GM12878 (cell line): Measurements from ENCODE around the gene RUNDC1. TPM values are rescaled to one million over a fixed set of nuclear protein-coding genes. Genes with fewer than 3 reads are reported as not detected.

Source experiments
- ATAC-seq: fragments of 200-7000 bp; cut with Tn5 transposase; 3 replicates; pipeline ENCODE4 v1.9.1; 2020; ENCODE audit warnings: mild to moderate bottlenecking, moderate library complexity
- BruUV-seq: library from RNA; stranded (reverse); fragments of 400-500 nt; replicated peaks from 2 replicates; lab custom pipeline; 2021; lab: Mats Ljungman, UMichigan
- CTCF ChIA-PET: fragments of 300-600 bp; sonication (Branson Sonifier 250); formaldehyde crosslinking; extraction: SDS; loops from one replicate; lab custom pipeline; 2021; ENCODE audit warnings: inconsistent platforms; lab: Yijun Ruan, JAX
- POLR2A ChIA-PET: fragments of 350-600 bp; formaldehyde crosslinking; extraction: SDS; loops from one replicate; lab custom pipeline; 2021; ENCODE audit warnings: inconsistent platforms; lab: Charles Lee
- RAD21 ChIA-PET: fragments of 300-600 bp; sonication (Branson Sonifier 250); formaldehyde crosslinking; loops from one replicate; lab custom pipeline; 2023; ENCODE audit warnings: antibody characterized with exemption; ENCODE audit not compliant: unreplicated experiment; lab: Charles Lee
- SMC1A ChIA-PET: fragments of 300-600 bp; sonication (Branson Sonifier 250); formaldehyde crosslinking; loops from one replicate; lab custom pipeline; 2023; ENCODE audit not compliant: unreplicated experiment, uncharacterized antibody; lab: Charles Lee
- DNase-seq: peaks from one replicate; pipeline ENCODE4 v3.0.0-alpha.2; 2011; ENCODE audit warnings: low read depth, low spot score
- FAIRE-seq: peaks from 3 replicates; lab custom pipeline; 2011; peaks lifted over from hg19 to GRCh38; lab: Jason Lieb, UNC
- H2AFZ ChIP-seq: 2 replicates; pipeline ENCODE4 v1.6.0; 2011; ENCODE audit warnings: low read depth, low read length, control low read depth; ENCODE audit not compliant: control insufficient read depth
- H3K27ac ChIP-seq: 2 replicates; pipeline ENCODE4 v1.5.1; 2011; ENCODE audit warnings: control low read depth; ENCODE audit not compliant: control insufficient read depth, insufficient read depth
- H3K27me3 ChIP-seq, 2 experiments: replicated peaks in 1 of 2; 2 replicates each; pipeline versions ENCODE4 v1.6.0 to v1.6.1; 2011; ENCODE audit warnings: low read length in 1 of 2; ENCODE audit not compliant: control insufficient read depth in 2 of 2, insufficient read depth in 2 of 2
- H3K36me3 ChIP-seq, 2 experiments: 2 replicates each; pipeline ENCODE4 v1.5.1; 2011; ENCODE audit warnings: low read length in 1 of 2; ENCODE audit not compliant: control insufficient read depth in 2 of 2, insufficient read depth in 2 of 2
- H3K4me1 ChIP-seq: 2 replicates; pipeline ENCODE4 v1.6.1; 2011; ENCODE audit warnings: mild to moderate bottlenecking, low read length, moderate library complexity, mixed read lengths; ENCODE audit not compliant: control insufficient read depth, insufficient read depth
- H3K4me2 ChIP-seq: 2 replicates; pipeline ENCODE4 v1.6.0; 2011; ENCODE audit warnings: control low read depth; ENCODE audit not compliant: control insufficient read depth, insufficient read depth
- H3K4me3 ChIP-seq: fragments of 200-600 bp; sonication (generic); 2 replicates; pipeline ENCODE4 v1.5.1; 2016
- H3K79me2 ChIP-seq: 2 replicates; pipeline ENCODE4 v1.6.0; 2011; ENCODE audit warnings: low read length; ENCODE audit not compliant: control insufficient read depth, insufficient read depth
- H3K9ac ChIP-seq: 2 replicates; pipeline ENCODE4 v1.8.0; 2011; ENCODE audit warnings: low read length, control low read depth, mixed read lengths; ENCODE audit not compliant: control insufficient read depth, insufficient read depth
- H3K9me3 ChIP-seq: replicated peaks from 3 replicates; pipeline ENCODE4 v1.5.1; 2011; ENCODE audit warnings: mild to moderate bottlenecking, low read length; ENCODE audit not compliant: control insufficient read depth, insufficient read depth
- H4K20me1 ChIP-seq: 2 replicates; pipeline ENCODE4 v1.6.0; 2011; ENCODE audit not compliant: control insufficient read depth, insufficient read depth
- ASH2L ChIP-seq: fragments of 300-600, 200-600 bp; sonication (generic); IDR thresholded peaks from 2 replicates; pipeline ENCODE4 v1.6.1; 2017; ENCODE audit warnings: low read depth, mild to moderate bottlenecking, borderline replicate concordance
- BRCA1 ChIP-seq: IDR thresholded peaks from 2 replicates; pipeline ENCODE4 v1.6.1; 2011; ENCODE audit warnings: low read depth, low read length, improper control_type of control experiment
- CBX5 ChIP-seq: sonication (generic); IDR thresholded peaks from 2 replicates; pipeline ENCODE4 v1.6.1; 2016; ENCODE audit warnings: low read depth, moderate library complexity, mild to moderate bottlenecking, inconsistent platforms
- CREB1 ChIP-seq: IDR thresholded peaks from 2 replicates; pipeline ENCODE4 v1.6.1; 2012; ENCODE audit warnings: low read depth, mild to moderate bottlenecking, inconsistent platforms
- CREM ChIP-seq: IDR thresholded peaks from 2 replicates; pipeline ENCODE4 v1.6.1; 2014; ENCODE audit warnings: antibody characterized with exemption, low read depth
- ETV6 ChIP-seq, 2 experiments: fragments of 450-650 bp in 1 of 2; IDR thresholded peaks in 1 of 2; conservative IDR thresholded peaks in 1 of 2; 2 replicates each; pipeline ENCODE4 v1.6.1; 2014; ENCODE audit warnings: antibody characterized with exemption in 1 of 2, borderline replicate concordance in 1 of 2, low read depth in 1 of 2, mild to moderate bottlenecking in 1 of 2, moderate library complexity in 1 of 2
- GABPA ChIP-seq: IDR thresholded peaks from 2 replicates; pipeline ENCODE4 v1.6.1; 2014; ENCODE audit warnings: antibody characterized with exemption, low read depth, mild to moderate bottlenecking, inconsistent platforms
- HCFC1 ChIP-seq: fragments of 150-350 bp; IDR thresholded peaks from 2 replicates; pipeline ENCODE4 v1.6.1; 2014; ENCODE audit warnings: low read length
- MEF2A ChIP-seq: IDR thresholded peaks from 2 replicates; pipeline ENCODE4 v1.6.1; 2011; ENCODE audit warnings: low read depth, mild to moderate bottlenecking, low read length, moderate library complexity; ENCODE audit not compliant: insufficient read depth
- MXI1 ChIP-seq: fragments of 150-350 bp; IDR thresholded peaks from 2 replicates; pipeline ENCODE4 v1.6.1; 2011; ENCODE audit warnings: low read depth, mild to moderate bottlenecking, inconsistent platforms, low read length, improper control_type of control experiment
- POLR2A ChIP-seq: IDR thresholded peaks from 2 replicates; pipeline ENCODE4 v1.6.1; 2011; ENCODE audit warnings: low read depth, mild to moderate bottlenecking, low read length
- POU2F2 ChIP-seq: IDR thresholded peaks from 3 replicates; pipeline ENCODE4 v1.6.1; 2011; ENCODE audit warnings: low read depth, mild to moderate bottlenecking, low read length, borderline replicate concordance
- RB1 ChIP-seq: fragments of 450-650 bp; formaldehyde crosslinking; IDR thresholded peaks from 2 replicates; pipeline ENCODE4 v1.6.1; 2017; ENCODE audit warnings: mild to moderate bottlenecking, borderline replicate concordance
- SUZ12 ChIP-seq: fragments of 200-600 bp; sonication (generic); IDR thresholded peaks from one replicate; pipeline ENCODE4 v1.6.1; 2018; ENCODE audit warnings: antibody characterized with exemption, mild to moderate bottlenecking; ENCODE audit not compliant: unreplicated experiment
- YY1 ChIP-seq: IDR thresholded peaks from 2 replicates; pipeline ENCODE4 v1.6.1; 2011; ENCODE audit warnings: low read depth, mild to moderate bottlenecking, low read length
- WGBS: methylation state at CpG from one replicate; pipeline ENCODE4 v1.1.6; 2016; ENCODE audit warnings: low lambda C conversion rate; ENCODE audit not compliant: insufficient replicate concordance, insufficient coverage; ENCODE audit errors: missing lambda C conversion rate; 5-methylcytosine and 5-hydroxymethylcytosine counted together
- in situ Hi-C: fragments of 300-500 bp; cut with MboI; formaldehyde crosslinking; loops from 9 replicates; pipeline ENCODE4 v1.14.3; 2018; ENCODE audit warnings: mixed read lengths
- intact Hi-C: fragments of 100-400 bp; cut with micrococcal nuclease; formaldehyde crosslinking; loops from one replicate; pipeline ENCODE4 v1.14.2; 2022; ENCODE audit not compliant: unreplicated experiment
- polyA plus RNA-seq, 11 experiments: library from polyadenylated mRNA; depleted of rRNA in 4 of 11; unstranded in 6 of 11; stranded (reverse) in 5 of 11; fragments of >200 nt; fragmentation: Nextera tagmentation in 4 of 11; fragmentation: Illumina TruSeq in 1 of 11; extraction: Ambion mirVana in 4 of 11; extraction: Trizol in 1 of 11; gene quantifications; 1 replicate in 1 of 11; 2 replicates in 10 of 11; pipeline versions ENCODE4 v1.2.1 to v1.2.3, GENCODE V29; 2011 to 2016; ENCODE audit warnings: inconsistent platforms in 2 of 11, missing spikeins in 2 of 11, low read depth in 1 of 11
- total RNA-seq, 4 experiments: library from RNA; depleted of rRNA in 3 of 4; stranded (reverse); fragments of >200 nt in 3 of 4; fragmentation: Illumina TruSeq in 1 of 4; extraction: Trizol in 1 of 4; gene quantifications; 2 replicates each; pipeline versions ENCODE4 v1.2.1 to v1.2.3, GENCODE V29; 2013 to 2021
- TF ChIP-seq, protein P1 (sequence below): fragments of 150-350 bp; IDR thresholded peaks from 2 replicates; pipeline ENCODE4 v1.6.1; 2014; ENCODE audit warnings: mild to moderate bottlenecking, low read depth, low read length
- TF ChIP-seq, protein P2 (sequence below): IDR thresholded peaks from 2 replicates; pipeline ENCODE4 v1.6.1; 2011; ENCODE audit warnings: borderline replicate concordance, low read depth, mild to moderate bottlenecking, moderate library complexity, low read length; ENCODE audit not compliant: insufficient read depth, poor library complexity, severe bottlenecking
- TF ChIP-seq, protein P3 (sequence below): IDR thresholded peaks from 2 replicates; pipeline ENCODE4 v1.6.1; 2012; ENCODE audit warnings: low read depth, low read length, improper control_type of control experiment

RUNDC1 gene
- total and polyA plus RNA-seq, 10 of the 15 experiments (the other 5 are each of a cell fraction or from before 2014, with no cell fraction given): 2.9 to 15.6 (median 8.2) TPM

DNA sequence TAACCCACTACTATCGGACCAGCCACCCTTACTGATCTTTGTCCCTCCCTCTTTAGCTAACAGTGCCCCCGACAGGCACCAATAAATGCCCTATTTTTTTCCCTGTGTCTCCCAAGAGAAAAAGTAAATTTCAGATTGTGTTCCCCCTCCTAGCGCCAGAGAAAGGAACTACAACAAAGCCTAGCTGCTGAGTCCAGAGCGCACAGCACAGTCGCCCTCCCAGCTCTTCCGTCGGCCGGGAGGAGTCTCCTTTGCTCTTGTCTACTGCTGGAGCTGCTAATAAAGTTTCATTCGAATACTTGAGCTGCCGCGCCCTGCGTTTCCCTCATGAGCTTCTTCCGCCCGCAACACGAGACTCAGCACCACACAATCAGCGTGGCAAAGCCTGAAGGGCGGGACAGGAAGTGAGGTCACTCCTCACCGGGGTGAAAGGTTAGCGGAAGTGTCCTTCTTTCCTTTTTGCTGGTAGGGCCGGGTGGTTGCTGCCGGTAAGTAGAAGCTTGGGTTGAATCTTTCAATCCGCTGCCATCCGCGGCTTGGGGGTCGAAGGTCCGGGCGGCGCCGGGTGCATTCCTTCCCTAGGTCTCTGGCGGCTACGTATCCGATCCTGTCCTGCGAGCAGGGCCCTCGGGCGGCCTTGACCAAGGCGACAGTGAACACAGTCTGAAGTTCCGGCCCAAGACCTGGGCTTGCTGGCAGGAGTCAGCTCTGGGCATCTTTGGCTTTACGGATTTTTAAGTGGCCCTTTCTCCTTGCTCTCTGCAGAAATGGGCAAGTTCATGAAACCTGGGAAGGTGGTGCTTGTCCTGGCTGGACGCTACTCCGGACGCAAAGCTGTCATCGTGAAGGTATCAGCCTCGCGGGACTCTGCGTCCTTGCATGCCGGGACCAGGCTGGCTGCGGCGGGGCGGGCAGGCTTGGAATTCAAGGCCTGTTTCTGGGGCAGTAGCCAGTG is 17.9 kb downstream of the RUNDC1 start, which contains the start of gene RPL27:
TSS of gene RPL27 (plus strand) at position 436 of the 955 bp plus-strand sequence. CDS start at position 768, 332 bp downstream.
- H3K4me2 ChIP-seq: peak within 1 kb of the TSS; percentile 73
- 1% methylated on average over 49 of the region's 49 CpGs for WGBS
- no peaks in the 10 kb centered on the region for H3K9me3 ChIP-seq
- peak within 1 kb of the TSS; percentile 95 for H3K4me3 ChIP-seq
- H4K20me1 ChIP-seq: no peaks in the 10 kb centered on the region
- FAIRE-seq (peak; percentile 100), DNase-seq (peak; percentile 100), ATAC-seq (peak; percentile 97)
- in situ Hi-C loops (no loop called here), intact Hi-C loops (loop anchor here (1.0 to 10.0 kb wide), 3 partner anchors 17 to 153 kb away; partner anchors contain the start of genes AARSD1 and AOC2)
- POLR2A ChIA-PET: interaction anchor here (0.5 to 2.6 kb wide), 23 partner anchors 9 to 1054 kb away, joined by 3 to 21 read pairs (median 3); partner anchors contain the start of genes AARSD1, BECN1, BRCA1 and DHX8
- H3K79me2 ChIP-seq: peaks cover 26% of the 10 kb centered on the region
- CTCF ChIA-PET: interaction anchor here (0.5 to 4.8 kb wide), 48 partner anchors 9 to 804 kb away, joined by 3 to 66 read pairs (median 5); partner anchors contain the start of genes AARSD1, AOC2, BECN1 and CNTD1
- H3K27me3 ChIP-seq: no peaks in the 10 kb centered on the region
- RAD21 ChIA-PET: interaction anchor here (0.5 to 2.7 kb wide), 35 partner anchors 8 to 486 kb away, joined by 3 to 31 read pairs (median 5); partner anchors contain the start of genes AARSD1, AOC2, BECN1 and CNTD1
- TSS peak; percentile 87 for BruUV-seq
- H3K36me3 ChIP-seq: peaks cover 7 to 13% of the 10 kb centered on the region in 2 experiments
- peak within 1 kb of the TSS; percentile 70 for H2AFZ ChIP-seq
- SMC1A ChIA-PET: interaction anchor here (0.6 to 3.7 kb wide), 33 partner anchors 9 to 486 kb away, joined by 3 to 47 read pairs (median 4); partner anchors contain the start of genes DHX8, IFI35, PSMC3IP and PSME3
- H3K27ac ChIP-seq: peak within 1 kb of the TSS; percentile 82
- H3K4me1 ChIP-seq: peaks cover 3% of the 10 kb centered on the region; the same call in 1 of the 2 replicates
- peak within 1 kb of the TSS; percentile 99 for H3K9ac ChIP-seq
- peak; percentile 93; the same call in 2 of the 3 replicates for TF ChIP-seq POU2F2
- TF ChIP-seq ETV6 (conservative IDR thresholded peaks at IDR 0.05 in 1 of 2, IDR thresholded peaks at IDR 0.05 in 1 of 2; ENCODE audit: borderline replicate concordance in 1 of 2, low read depth in 1 of 2): peak in 1 of 2 experiments; percentile 67; a peak in 1 of 4 replicates
- TF ChIP-seq RB1: peak; percentile 85; the same call in 1 of the 2 replicates
- TF ChIP-seq, protein P1, sequence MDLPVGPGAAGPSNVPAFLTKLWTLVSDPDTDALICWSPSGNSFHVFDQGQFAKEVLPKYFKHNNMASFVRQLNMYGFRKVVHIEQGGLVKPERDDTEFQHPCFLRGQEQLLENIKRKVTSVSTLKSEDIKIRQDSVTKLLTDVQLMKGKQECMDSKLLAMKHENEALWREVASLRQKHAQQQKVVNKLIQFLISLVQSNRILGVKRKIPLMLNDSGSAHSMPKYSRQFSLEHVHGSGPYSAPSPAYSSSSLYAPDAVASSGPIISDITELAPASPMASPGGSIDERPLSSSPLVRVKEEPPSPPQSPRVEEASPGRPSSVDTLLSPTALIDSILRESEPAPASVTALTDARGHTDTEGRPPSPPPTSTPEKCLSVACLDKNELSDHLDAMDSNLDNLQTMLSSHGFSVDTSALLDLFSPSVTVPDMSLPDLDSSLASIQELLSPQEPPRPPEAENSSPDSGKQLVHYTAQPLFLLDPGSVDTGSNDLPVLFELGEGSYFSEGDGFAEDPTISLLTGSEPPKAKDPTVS: peak; percentile 81; the same call in 1 of the 2 replicates
- TF ChIP-seq BRCA1: no peak
- TF ChIP-seq YY1: peak; percentile 88
- peak; percentile 96 for TF ChIP-seq CREB1
- TF ChIP-seq, protein P2, sequence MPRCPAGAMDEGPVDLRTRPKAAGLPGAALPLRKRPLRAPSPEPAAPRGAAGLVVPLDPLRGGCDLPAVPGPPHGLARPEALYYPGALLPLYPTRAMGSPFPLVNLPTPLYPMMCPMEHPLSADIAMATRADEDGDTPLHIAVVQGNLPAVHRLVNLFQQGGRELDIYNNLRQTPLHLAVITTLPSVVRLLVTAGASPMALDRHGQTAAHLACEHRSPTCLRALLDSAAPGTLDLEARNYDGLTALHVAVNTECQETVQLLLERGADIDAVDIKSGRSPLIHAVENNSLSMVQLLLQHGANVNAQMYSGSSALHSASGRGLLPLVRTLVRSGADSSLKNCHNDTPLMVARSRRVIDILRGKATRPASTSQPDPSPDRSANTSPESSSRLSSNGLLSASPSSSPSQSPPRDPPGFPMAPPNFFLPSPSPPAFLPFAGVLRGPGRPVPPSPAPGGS: peak; percentile 31
- peak; percentile 97 for TF ChIP-seq CREM
- TF ChIP-seq HCFC1: peak; percentile 89
- no peak for TF ChIP-seq SUZ12
- TF ChIP-seq, protein P3, sequence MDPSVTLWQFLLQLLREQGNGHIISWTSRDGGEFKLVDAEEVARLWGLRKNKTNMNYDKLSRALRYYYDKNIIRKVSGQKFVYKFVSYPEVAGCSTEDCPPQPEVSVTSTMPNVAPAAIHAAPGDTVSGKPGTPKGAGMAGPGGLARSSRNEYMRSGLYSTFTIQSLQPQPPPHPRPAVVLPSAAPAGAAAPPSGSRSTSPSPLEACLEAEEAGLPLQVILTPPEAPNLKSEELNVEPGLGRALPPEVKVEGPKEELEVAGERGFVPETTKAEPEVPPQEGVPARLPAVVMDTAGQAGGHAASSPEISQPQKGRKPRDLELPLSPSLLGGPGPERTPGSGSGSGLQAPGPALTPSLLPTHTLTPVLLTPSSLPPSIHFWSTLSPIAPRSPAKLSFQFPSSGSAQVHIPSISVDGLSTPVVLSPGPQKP: peak; percentile 87
- TF ChIP-seq CBX5: peak; percentile 93; the same call in 1 of the 2 replicates
- peak; percentile 69; the same call in 1 of the 2 replicates for TF ChIP-seq MEF2A
- 0 out of 2 replicates have a peak, but pooled peaks have one; percentile 75 for TF ChIP-seq ASH2L
- peak; percentile 97 for TF ChIP-seq GABPA
- peak; percentile 98 for TF ChIP-seq MXI1
- peak; percentile 95 for TF ChIP-seq POLR2A
